ENCODE results near the gene EIF3A. TPM values are rescaled to one million over a fixed set of nuclear protein-coding genes. Genes with fewer than 3 reads are reported as not detected.

Gene EIF3A
- total RNA-seq, 6 experiments from 2014 or later = 132 to 149 (median 139) TPM

- Mint-ChIP-seq H3K4me3 (no peak overlapping the region), H3K27me3 (ENCODE audit: insufficient read depth) (peaks cover 20% of the 10 kb centered on the region), H3K36me3 (ENCODE audit: low read depth) (peaks cover 5% of the 10 kb centered on the region; the same call in 1 of the 2 replicates), H3K4me1 (ENCODE audit: low read depth) (no peaks in the 10 kb centered on the region; the same call in 1 of the 2 replicates), H3K27ac (no peak overlapping the region), H3K9me3 (peaks cover 15% of the 10 kb centered on the region)
- TF ChIP-seq CTCF (IDR thresholded peaks at IDR 0.05) = no peak
- DNase-seq = no peak
Observed at GRCh38 chr10:118986815-118987790, 93.5 kb downstream of the EIF3A start.

DNA sequence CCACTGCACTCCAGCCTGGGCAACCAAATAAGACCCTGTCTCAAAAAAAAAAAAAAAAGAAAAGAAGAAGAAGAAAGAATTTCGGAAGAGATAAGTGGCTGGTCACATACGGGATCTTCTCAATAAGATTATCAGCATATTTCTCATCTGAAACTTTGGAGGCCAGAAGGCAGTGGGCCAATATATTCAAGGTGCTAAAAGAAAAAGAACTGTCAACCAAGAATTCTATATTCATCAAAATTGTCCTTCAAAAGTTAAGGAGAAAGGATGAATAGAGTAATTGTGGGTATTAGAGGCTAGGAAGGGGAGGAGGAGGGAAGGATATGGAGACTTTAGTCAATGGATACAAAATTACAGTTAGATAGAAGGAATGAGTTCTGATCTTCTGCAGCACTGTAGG, 95.0 kb downstream of the EIF3A start:
- no peak for TF ChIP-seq CTCF (IDR thresholded peaks at IDR 0.05)
- no peak overlapping the region for H3K27ac Mint-ChIP-seq
- H3K27me3 Mint-ChIP-seq (ENCODE audit: insufficient read depth) = peaks cover 17% of the 10 kb centered on the region
- peaks cover 5% of the 10 kb centered on the region; the same call in 1 of the 2 replicates for H3K36me3 Mint-ChIP-seq (ENCODE audit: low read depth)
- H3K4me3 Mint-ChIP-seq = no peak overlapping the region
- no peaks in the 10 kb centered on the region; the same call in 1 of the 2 replicates for H3K4me1 Mint-ChIP-seq (ENCODE audit: low read depth)
- DNase-seq = no peak
- peaks cover 15% of the 10 kb centered on the region for H3K9me3 Mint-ChIP-seq

Other genes starting within 250 kb of the EIF3A start
- under 1 TPM; 0.05 to 0.33 (median 0.12) TPM for gene NANOS1, start 51.1 kb downstream of the EIF3A start, total RNA-seq (2021; fragmentation: NEBNext Ultra II Directional; extraction: Animal tissue kit (Norgen Biotek cat#: 25700))
- gene DENND10, start 23.3 kb upstream of the EIF3A start, total RNA-seq (2021; fragmentation: NEBNext Ultra II Directional; extraction: Animal tissue kit (Norgen Biotek cat#: 25700)) = 10 to 100 TPM; 43.9 to 53.8 (median 46.8) TPM
- 10 to 100 TPM; 10.9 to 18.5 (median 14.2) TPM for gene SFXN4, start 84.9 kb upstream of the EIF3A start, total RNA-seq (2021; fragmentation: NEBNext Ultra II Directional; extraction: Animal tissue kit (Norgen Biotek cat#: 25700))
- 100 to 1,000 TPM; 156 to 183 (median 171) TPM for gene PRDX3, start 98.0 kb upstream of the EIF3A start, total RNA-seq (2021; fragmentation: NEBNext Ultra II Directional; extraction: Animal tissue kit (Norgen Biotek cat#: 25700))
- gene GRK5, start 126.8 kb upstream of the EIF3A start, total RNA-seq (2021; fragmentation: NEBNext Ultra II Directional; extraction: Animal tissue kit (Norgen Biotek cat#: 25700)) = 10 to 100 TPM in 4 of 6 experiments, 1 to 10 TPM in 2; 9.7 to 16.8 (median 15.9) TPM

Measured in HFFc6 (cell line).